Activated CD4-positive, CD25-positive, alpha-beta regulatory T cell treated with anti-CD3 and anti-CD28 coated beads, Interleukin-2, amount 50 U/mL, for 24 hours (primary cell): ENCODE results near the gene UNC119.

Experiments
- ATAC-seq, 2 donors: fragments of 150-1000 bp; cut with Tn5 transposase; one replicate each; pipeline ENCODE4 v1.10.0; 2021; ENCODE audit warnings: mild to moderate bottlenecking in 1 of 2, moderate library complexity in 1 of 2

The UNC119 gene

GRCh38 chr17:28520687-28521086 lies 31.7 kb downstream of the UNC119 start:
- no peak for ATAC-seq

DNA sequence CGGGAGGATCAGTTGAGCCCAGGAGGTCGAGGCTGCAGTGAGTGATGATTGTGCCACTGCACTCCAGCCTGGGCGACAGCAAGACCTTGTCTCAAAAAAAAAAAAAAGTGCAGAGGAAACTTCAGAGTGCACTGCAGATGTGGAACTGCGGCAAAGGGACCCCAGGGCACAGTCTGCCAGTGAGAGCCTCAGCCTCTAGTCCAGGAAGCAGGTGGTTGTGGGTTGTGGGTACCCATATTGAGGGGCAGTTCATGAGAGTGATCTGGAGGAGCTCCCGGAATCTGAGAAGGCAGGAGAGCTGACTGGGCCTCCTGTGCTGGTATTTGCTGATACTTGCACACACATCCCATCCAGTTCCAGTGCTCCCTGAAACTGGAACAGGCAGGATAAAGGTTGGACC lies 33.2 kb downstream of the UNC119 start:
- no peak for ATAC-seq

GRCh38 chr17:28518578-28518977 lies 33.8 kb downstream of the UNC119 start:
- ATAC-seq, result no peak

GRCh38 chr17:28518132-28518531 lies 34.3 kb downstream of the UNC119 start:
- ATAC-seq, result no peak

- ATAC-seq, result no peak
Observed at GRCh38 chr17:28515518-28515917, 36.9 kb downstream of the UNC119 start.

DNA sequence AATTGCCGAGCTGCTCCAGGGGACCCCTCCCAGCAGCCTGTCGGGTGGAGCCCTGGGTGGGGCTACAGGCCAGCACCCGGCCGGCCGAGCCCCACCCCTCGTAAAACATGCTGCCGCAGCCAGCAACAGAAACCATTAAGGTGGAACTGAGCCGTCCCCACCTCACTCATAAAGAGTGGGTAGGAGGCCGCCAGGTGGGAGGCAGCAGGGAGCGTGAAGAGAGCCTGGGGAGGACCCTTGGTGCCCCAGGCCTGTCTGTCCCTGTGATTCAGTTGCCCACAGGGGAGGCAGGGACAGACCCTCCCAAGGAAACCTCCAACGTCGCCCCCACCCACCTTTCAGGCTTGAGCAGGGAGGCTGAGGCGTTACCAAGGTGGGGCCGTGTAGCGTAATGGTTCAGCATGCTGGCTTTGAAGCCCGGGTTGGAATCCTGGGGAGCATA lies 37.8 kb downstream of the UNC119 start:
- no peak for ATAC-seq

DNA sequence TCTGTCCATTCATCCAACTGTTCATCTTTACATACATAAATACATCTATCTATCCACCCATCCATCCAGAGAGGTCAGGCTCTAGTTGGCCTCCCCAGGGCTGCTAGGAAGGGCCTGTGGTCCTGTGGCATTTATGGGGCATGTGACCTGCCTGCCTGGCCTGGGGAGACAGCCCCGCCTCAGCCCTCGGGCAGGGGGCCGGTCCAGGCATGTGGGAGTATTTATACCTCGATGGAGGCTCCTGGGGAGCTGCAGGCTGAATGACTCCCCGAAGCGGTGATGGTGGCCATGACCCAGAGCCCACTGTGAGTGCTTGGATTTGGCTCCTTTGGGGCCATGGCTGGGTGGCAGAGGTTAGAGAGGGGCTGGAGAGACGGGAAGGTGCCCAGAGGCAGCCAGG lies 38.9 kb downstream of the UNC119 start:
- no peak for ATAC-seq

DNA sequence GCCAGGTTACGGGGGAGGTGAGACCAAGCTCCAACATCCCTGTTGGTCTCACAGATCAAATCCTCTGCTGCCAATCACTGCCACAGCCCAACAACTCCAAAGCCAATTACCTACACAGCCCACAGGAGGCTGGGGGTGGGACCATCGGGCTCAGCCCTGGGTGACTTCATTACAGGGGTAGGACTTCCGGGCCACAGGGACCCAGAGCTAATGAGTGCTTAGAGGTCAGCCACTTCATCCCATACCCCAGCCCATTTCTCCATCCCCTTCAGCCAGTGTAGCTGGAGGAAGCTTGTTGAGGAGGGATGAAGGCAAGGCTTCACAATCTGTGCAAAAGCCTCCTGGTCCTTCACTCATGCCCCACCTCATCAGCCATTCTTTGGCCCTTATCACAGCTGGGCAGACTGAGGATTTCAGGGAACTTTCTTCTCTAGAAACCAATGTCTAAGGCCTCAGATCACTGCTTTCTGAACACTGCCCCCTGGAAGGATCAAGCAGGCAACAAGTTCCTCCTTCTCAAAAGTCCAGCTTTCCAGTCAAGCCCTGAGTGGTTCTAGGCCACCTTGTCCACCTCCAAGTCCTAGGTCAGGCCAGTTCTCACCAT lies 40.5 kb downstream of the UNC119 start:
- no peak for ATAC-seq

DNA sequence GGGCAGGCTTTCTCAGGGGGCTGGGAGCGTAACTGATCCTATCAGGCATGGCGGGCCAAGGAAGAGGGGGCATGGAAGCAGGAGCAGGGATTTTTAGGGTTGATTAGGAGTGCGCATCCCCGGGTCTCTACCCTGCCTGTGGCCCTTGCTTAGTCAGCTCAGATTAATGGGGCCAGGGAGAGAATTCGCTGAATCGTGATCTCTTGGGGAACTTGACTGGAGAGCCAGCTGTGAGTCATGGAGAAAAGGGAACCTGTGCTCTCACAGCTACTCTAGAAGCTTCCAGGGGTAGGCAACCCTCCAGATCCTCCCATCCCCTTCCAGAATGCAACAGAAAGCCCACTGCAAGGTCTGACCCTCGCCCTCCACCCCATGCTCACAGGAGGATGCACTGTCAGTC lies 42.6 kb downstream of the UNC119 start:
- ATAC-seq, result no peak

- ATAC-seq, result no peak
Observed at GRCh38 chr17:28508211-28508724, 44.2 kb downstream of the UNC119 start.

DNA sequence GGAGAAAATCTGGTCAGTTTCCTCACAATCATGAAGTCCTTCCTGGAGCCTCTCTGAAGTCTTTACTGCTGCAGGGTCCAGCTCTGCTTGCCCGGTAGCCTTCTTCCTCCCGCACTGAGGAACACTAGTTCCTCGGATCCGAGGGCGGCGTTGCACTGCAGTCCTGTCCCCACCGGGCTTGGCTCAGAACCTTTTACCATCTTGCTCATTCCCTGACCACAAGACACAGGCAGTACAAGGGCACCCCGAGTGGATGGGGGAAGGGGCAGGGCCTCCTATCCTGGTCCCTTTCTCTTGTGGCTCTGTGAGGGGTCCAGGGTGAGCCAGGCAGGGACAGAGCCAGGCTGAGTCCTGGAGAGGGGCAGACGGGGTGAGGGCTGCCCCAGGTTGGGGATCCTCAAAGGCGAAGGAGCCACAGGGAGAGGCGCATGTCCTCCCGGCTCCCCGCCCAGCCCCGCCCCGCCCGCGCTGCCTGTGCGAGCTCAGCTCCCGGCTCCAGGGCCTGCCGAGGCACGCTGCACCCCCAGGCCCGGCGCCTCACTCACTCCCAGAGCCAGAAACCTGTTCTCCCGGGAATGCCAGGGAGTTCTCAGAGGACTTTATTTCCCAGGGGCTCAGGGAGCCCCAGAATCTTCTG lies 44.7 kb downstream of the UNC119 start:
- ATAC-seq, result no peak

GRCh38 chr17:28506763-28507487 lies 45.5 kb downstream of the UNC119 start:
- ATAC-seq, result no peak

DNA sequence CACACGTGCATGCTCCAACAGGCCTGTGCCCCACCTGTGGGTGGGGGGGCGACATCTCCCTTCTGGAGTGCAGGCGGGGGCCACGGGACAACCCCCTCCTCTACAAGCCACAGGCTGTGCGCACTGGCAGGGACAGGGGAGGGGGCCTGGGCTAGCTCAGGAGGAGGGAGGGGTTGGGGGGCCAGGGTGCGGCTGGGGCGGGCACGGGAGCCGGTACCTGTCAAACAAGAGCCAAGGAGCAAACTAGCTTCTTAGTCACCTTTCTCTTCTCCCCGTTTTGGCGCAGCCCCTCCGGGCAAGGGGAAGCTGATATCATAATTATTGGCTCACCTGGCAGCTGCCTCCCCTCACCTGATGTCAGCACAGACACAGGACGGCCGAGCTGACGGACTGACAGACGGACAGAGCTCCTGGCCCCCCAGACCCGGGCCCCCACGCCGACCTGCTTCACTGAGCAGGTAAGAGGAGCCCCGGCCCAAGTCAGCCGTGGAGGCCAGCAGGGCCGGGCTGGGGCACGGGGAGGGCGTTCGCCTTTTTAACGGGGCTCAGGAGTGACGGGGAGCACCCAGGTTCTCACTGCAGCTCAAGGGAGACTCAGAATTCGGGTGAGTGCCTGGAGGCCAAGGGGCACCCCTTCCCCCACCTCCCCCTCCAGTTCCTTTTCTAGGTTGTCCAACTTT lies 46.3 kb downstream of the UNC119 start, which contains the start of gene FOXN1:
FOXN1 (plus strand) TSS at position 363 of the 680 bp plus-strand sequence. CDS start 17,622 bp downstream, outside the sequence.
- no peak for ATAC-seq

DNA sequence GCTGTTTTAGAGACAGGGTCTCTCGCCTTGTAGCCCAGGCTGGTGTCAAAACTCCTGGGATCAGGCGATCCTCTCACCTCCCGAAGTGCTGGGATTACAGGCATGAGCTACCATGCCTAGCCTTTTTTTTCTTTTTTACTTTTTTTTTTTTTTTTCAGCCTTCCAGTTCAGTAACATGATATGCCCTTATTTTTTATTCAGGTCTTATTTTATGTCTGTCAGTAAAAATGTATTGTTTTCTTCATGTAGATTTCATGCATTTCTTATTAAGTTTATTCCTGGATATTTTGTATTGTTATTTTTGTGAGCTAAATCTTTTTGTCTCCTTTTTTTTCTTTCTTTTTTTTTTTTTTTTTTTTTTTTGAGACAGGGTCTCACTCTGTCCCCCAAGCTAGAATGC lies 49.0 kb downstream of the UNC119 start:
- no peak for ATAC-seq

DNA sequence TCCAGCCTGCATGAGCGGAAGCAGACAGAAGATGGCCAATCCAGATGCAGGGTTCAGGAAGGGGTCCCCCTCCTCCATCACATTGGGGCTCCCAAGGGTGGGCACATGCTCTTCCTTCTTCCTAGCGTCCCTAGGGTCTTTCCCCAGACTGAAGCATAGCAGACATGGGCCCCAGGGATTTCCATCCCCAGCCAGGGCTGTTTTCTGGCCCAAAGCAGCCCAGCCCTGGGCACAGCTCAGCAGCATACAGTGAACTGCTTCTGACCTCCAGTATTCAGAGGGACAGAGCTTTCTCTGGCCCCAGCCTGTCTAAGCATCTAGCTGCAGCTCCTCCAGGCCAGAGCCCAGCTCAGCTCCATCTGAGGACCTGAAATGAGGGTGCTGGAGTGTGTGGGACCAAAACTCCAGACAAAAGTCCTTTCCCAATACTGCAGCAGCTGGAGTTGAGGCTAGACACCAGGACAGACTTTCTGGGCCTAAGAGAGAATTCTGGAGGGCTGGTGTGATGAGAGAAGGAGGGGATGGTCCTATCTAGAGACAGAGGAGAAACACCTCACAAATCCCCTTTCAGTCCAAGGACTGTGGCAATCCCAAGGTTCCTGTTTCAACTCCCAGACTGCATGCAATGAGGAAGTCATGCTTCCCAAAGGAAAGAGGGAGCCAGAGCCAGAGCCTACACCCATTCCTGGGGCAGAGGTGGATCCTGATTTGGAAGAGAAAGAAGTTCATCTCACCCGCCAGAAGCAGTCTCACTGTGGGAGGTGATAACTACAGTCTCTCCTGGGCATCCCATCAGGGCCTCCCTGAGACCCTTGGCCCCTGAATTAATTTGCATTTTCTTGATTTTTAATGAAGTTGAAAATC lies 50.8 kb downstream of the UNC119 start:
- ATAC-seq, result no peak

- ATAC-seq, result peak; percentile 38 to 40
Observed at GRCh38 chr17:28500712-28501379, 51.6 kb downstream of the UNC119 start.

DNA sequence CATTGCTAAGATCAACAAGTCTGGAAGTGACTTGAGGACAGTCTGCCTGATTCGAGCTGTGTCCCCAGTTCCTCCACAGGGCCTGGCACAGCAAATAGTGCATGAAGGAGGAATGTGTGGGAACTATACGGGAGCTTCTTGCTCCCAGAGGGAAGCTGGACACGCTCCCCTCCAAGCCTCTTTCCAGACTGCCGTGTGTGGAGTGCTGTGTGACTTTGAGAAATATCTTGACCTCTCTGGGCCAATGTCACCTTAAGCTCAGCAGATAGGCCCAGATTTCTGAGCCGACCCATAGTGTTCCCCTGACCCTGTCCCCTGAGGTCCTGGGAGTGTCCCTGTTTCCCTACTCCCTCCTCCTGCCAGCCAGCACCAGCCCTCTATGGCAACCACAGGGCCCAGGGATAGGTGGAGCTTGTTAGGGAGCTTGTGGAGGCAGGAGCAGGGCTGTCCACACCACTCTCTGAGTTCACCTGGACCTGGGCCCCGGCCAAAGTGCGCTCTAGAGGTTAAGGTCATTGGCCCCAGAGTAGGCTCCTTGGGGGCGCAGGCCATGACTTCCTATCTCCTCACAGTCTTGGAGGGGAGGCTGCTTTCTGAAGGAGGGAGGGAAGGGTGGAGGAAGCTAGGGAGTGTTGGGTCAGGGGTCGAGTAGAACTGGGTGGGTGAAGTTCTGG lies 52.6 kb downstream of the UNC119 start:
- no peak for ATAC-seq

DNA sequence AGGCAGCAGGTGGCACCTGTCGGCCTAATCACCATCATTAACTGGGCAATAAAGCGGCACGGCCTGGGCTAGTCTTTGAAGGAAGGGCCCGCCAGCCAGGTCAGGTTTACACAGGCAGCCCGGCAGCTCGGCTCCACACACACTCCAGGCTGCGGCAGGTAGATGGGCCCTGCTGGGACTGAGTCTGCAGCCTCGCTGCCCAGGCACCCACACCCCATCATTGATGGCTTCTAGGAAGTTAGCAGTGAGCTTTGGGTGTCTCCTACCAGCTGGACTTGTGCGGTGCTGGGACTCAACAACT lies 53.1 kb downstream of the UNC119 start:
- no peak for ATAC-seq

DNA sequence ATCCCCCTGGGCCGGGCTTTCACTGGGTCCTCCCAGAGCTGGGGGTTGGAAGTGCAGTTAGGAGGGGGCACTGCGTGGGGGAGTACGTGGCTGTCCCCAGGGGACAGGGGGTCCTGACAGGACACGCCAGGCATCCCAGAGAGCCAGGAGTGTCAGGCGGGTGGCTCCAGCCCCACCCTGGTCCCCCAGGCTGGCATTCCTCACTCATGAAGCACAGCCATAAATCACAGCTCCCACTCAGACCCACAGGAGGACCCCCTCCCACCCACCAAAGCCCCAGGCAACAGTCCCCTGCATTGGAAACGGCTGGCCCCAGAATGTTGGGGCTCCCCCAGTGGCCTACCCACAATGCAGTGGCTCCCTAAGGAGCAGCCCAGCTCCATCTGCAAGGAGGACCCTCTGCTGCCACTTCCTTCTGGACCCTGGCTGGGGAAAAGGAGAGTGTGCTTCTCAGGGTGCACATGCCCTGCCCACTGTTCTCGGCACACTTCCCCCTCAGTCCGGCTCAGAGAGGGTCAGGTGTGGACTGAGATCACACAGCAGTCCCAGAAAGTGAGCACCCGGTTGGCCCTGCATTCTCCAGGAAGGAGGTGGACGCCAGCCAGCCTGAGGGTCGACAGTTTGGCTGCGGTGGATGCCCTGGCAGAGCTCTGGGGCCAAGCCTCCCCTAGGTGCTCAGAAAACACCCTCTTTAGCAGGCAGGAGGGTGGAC lies 53.6 kb downstream of the UNC119 start:
- ATAC-seq, result no peak

- no peak for ATAC-seq
Observed at GRCh38 chr17:28497931-28498330, 54.5 kb downstream of the UNC119 start.
